ENCODE results near the gene KIF21A. TPM values are rescaled to one million over a fixed set of nuclear protein-coding genes. Genes with fewer than 3 reads are reported as not detected.

Gene KIF21A
- polyA plus RNA-seq, 5 donors = 10.1 to 16.2 (median 15.8) TPM

DNA sequence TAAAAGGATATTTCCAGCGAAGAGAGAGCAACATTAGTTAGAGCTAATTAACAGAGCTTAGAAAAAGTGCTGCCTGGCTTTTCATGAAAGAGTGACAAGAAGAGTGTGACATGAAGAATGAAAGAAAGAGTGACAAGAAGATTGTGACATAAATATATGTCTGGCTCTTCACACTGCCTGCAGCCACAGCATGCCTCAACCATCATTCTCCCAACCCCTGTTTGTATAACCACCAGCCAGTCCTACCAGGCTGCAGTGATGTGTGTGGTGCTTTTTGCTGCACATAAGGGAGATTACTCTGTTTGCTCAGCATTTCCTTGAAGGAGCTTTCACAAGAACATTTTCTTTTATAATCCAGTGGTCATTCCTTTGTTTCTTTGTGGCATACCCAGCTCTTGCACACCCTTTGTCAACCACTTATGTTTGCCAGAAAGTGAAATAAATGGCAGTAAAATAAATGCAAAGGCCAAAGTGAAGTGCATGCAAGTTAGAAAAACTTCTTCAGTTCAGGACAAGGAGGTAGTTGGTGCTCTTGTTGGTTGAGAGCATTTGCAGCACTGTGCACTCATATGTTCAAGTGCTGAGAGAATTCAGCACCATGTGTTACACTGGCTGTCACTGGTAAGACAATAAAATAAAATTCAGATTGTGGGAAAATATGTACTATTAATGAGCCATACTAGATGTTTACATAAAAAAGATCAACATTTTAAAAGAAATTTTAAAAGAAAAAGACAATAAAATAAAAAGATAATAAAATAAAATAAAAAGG, 50.6 kb downstream of the KIF21A start:
- no peak for DNase-seq

DNA sequence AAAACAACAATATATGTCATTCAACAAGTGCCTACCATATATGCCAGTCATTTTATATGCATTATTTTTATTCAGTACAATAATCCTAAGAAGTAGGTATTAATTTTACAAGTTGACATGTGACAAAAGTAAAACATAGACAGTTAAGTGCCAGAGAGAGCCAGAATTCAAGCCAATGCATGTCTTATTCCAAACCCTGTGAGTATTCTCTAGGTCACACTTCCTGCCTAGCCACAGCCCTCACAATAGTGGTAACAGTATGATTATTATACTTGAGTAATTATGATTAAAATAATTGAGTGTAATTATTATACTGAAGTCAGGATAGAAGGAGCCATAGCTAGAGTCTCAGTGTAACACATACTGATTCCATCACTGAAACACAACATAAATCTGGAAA, 52.2 kb downstream of the KIF21A start:
- DNase-seq = no peak

DNA sequence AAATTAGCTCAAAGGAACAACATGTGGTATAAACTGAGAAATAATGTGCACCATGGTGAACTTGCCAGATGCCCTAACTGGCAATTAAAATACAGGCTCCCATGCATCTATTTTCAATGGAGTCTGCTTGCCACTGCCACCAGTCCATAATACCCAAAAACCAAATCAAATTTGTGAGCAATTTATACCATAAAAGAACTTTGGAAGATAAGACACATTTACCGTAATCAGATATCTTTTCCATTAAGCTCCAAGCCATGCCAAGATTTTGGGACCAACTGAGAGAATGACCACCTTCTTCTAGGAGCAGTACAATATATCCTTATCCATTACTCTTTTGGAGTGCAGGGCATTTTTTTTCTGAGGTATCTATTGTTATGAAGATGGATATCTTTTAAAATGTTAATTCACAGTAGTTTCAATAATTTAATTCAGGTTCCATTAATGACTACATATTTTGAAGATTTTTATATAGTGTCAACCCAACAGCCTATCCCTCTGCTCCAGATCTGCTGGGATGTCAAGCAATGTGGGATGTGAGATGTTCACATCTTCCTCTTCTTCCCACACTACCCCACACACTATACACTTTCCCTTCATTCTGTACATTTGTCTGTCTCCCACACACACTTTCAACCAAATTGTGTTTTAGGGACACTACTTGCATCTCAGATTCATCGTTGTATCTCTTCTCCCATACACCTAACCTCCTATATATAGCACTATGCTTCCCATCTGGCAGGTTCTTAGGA, 53.3 kb downstream of the KIF21A start:
- DNase-seq = no peak

DNA sequence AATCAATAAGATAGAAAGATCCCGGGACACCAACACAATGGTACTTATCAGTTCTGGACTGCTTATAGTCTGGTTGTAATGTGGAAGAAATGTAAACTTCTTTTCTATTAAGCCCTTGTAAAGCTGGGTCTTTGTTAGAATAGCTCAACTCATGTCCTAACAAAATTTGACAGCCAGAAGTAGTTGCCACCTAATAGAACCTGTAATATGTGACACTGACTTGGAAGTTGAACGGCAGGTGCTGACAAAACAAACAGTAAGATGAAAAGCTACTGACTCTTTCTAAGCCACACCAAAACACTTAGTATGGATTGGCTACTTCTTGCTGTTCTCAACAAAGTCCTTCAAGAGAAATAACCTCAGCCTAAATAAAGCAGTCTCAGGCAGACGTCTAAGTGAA, 56.6 kb downstream of the KIF21A start:
- DNase-seq = no peak

DNA sequence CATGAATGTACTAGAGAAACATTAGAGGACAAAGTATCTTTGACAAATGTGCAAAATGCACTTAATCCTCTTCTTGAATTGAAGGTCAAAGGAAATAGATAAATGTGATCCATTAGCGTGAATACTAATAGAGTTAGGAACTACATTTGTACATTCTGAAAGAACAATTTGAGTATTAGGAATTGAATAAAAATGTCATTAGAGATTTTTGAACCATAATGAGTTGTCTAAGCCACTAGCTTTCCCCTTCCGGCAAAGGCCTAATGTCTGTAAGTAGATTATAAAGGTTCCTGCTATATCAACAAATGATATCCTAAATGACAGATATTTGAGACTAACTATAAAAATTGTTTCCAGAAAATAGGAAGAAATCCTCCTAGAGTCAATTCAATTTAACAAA, 59.8 kb downstream of the KIF21A start:
- no peak for DNase-seq

DNA sequence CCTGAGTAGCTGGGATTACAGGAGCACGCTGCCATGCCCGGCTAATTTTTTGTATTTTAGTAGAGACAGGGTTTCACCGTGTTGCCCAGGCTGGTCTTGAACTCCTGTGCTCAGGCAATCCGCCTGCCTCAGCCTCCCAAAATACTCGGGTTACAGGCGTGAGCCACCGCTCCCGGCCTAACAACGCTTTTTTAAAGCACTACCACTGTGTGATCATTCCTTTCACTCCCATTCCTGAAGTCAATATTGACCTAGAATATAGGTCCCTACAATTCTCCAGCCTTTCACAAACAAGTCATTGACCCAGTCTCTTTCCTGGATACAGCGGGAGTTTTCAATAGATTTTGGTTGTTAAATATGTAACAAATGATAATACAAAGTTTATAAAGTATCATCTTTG, 62.8 kb downstream of the KIF21A start:
- DNase-seq = no peak

DNA sequence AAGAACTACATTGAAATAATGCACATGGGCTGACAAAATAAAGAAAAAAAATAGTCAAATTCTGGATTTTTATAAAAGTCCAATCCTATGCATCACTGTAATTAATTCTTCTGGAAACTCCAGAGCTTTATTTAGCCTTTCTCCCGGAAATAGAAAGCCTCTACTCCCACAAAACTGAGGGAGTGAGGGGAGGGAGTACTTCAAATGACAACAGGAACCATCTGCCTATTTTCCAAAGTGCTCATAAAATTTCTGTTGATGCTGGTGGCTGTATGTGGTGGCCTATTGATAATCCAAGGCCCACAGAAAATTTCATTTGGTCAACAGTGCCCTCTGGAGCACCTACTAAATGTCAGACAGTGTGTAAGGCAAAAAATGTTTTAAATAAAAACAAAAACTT, 64.6 kb downstream of the KIF21A start:
- no peak for DNase-seq

DNA sequence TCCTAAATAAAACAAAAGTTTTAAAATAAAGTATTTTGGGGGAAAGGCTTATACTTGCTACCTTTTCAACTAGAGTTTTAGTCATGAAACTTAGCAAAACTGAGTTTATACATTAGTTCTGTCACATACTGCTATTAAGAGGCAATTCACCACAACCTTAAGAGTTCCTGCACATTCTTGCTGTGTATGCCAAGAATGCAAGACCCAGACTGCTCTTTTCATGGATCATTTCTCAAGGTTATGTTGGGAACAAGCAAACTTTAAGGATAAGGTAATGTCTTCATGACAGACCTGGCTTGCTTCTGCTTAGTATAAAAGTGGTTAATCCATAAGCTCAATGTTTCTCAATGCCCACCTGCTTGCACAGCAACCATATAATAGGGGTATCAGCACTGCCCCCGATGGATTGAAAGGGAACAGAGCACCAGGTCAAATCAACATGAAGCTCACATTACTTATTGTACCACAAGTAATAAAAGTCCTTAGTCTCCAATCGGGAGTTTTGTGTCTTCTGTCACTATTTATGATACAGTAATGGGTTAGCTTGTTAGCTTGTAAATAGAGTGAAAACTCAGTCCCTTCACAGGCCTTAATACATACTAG, 67.6 kb downstream of the KIF21A start:
- no peak for DNase-seq

DNA sequence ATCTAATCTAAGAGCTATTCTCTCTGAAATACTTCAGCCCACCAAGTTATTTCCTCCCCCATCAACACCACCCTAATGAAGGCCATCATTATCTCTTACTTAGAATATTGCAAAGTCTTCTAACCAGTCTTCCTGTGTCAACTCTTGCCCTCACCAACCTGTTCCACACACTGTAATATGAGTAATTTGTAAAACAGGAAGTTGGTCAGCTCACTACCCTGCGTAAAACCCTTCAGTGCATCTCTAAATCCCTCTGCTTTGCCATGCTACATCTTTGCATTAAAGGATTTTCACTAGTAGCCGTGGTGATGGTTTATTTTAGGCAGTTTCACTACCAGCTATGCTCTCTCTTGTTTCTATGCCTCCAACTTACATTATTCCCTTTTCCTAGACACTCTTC, 70.0 kb downstream of the KIF21A start:
- DNase-seq = no peak

DNA sequence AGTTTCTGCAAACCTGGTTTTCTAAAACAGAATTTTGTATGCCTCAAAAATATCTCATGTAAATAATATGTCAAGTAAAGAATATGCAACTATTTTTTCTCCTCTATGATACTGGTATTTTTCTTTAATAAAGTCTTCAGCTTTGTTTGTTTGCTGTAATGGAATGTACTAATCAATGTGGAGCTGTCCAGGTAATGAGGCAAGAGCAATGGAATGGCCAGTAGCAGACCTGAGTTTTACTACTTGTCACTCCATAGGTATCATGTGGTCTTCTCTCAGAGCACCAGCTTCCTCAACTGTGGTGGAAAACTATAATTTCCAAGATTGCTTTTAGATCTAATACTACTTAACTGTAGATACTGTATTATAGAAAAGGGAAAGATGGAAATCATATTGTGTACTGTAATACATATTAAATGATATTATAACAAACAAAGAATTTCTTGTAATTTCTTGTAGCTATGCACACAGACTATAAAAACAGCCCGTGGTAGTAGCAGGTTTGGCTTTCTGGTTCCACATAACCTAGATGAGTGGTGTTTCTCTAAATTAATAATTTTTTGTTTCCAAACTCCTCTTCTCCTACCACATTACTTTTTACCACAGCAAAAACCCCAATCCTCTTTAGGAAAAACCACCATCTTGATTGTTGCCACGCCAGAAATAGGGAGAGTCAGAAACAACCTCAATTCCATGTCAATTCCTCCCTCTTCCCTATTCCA, 70.6 kb downstream of the KIF21A start:
- no peak for DNase-seq

DNA sequence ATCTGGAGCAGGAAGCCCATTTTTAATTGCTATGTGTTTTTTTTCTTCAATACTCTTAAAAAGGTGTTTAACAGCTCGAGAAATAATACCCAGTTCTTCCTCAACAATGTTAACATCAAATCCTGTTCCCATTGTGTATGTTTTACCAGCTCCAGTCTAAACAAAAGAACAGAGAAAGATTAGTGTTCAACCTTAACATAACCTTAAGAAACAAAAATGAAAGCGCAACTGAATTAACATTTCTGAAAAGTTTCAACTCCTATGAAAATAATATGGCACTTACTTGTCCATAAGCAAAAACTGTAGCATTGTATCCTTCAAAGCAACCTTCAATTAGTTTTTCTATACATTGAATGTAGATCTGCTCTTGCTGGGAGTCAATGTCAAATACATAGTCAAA, 73.2 kb downstream of the KIF21A start:
- DNase-seq = no peak

DNA sequence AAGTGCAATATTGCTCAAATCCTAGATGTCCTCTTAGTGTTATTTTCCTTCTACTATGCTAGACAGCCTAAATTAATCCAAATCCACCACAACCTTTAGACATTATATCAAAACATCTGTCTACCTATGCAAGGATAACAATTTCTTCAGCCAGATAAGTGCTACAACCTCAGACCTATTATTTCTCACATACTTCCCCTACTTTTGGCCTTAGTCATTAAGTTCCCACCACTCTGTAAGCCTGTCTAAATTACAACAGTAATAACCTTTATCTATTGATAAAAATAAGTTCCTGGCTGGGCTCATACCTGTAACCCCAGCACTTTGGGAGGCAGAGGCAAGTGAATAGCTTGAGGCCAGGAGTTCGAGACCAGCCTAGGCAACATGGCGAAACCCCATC, 74.0 kb downstream of the KIF21A start:
- no peak for DNase-seq

DNA sequence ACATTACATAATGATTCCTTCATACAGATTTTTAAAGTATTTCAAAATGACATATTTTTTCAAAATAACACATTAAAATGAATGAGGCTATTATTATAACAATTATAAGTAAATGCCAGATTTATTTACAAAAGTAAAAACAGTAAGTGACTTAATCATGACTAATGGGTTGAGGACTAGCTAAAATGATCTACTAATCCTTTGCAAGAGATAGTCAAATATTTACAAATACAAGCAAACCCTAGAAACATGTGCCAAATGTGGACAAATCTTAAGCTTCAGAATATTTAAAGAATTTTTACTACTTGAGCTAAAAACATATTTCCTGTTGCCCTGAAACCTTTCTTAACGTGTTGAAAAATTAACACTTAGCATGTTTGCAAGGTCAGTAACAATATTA, 74.8 kb downstream of the KIF21A start:
- DNase-seq = no peak

DNA sequence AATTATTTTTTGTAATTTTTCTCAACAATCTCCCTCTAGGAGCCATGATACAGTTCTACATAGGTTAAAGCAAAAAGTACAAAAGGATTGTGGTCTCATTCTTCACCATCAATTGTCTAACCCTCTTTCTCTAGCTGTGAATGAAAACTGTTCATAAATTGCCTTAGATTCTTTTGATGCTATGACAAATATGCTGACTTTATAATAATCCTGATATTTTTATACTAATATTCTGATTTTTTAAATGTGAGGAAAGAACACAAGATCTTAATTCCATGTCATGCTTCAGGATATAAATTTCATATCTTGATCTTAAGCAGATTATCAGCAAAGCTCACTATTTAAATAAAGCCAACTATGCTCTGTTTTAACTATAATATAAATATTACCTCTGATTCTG, 75.4 kb downstream of the KIF21A start:
- no peak for DNase-seq

DNA sequence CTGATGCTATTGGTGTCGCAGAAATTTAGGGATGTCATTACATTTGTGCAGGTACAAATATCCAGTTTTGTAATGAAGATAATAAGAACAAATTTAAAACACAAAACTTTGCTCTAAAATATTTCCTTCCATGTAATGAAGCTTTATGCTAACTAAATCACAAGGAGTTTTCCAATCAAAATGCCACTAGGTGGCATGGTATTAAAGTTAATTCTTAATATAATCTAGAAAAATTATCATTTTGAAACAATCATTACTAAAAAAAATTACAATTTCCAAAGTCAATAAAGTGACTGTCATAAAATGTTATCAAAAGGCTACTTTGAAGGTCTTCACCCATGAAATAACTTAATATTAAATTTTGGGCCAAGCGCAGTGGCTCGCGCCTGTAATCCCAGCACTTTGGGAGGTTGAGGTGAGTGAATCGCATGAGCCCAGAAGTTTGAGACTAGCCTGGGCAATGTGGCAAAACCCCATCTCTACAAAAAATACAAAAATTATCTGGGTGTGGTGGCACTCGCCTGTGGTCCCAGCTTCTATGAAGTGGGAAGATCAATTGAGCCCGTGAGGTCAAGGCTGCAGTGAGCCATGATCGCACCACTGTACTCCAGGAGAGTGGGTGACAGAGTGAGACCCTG, 77.4 kb downstream of the KIF21A start:
- no peak for DNase-seq

DNA sequence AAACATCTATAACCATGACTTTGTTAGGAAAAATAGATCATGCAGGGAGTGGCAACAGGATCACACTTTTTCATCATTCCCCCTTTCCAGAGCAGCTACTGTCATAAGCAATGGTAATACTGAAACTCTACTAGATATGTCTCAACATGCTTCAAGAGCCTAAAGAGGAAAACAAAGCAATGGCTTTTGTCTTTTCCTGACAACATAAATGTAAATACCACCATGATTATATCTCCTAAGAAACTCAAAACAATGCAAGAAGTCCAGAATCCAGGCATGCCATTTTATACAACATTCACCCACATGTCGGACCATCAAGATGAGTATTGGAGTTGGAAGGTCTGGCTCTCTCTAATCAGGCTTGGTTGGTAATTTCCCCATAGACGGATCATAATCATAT, 78.7 kb downstream of the KIF21A start:
- DNase-seq = no peak

DNA sequence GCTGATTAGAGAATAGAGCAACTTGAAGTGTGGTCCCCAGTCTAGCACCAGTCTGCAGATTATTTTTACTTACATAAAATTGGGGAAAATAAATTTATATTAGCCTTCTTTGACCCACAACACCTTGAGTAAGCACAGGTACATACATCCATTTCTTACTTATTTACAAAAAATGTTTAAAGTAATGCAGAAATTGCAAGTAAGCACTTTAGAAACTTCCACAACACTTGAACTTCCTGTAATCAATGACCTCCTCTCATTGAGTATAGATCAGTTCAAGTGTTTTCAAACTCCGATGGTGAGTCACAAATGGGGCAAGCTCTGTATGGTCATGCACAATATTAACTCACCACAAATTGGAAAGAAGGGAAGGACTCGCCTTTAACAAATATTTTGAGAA, 83.3 kb downstream of the KIF21A start:
- DNase-seq = no peak

DNA sequence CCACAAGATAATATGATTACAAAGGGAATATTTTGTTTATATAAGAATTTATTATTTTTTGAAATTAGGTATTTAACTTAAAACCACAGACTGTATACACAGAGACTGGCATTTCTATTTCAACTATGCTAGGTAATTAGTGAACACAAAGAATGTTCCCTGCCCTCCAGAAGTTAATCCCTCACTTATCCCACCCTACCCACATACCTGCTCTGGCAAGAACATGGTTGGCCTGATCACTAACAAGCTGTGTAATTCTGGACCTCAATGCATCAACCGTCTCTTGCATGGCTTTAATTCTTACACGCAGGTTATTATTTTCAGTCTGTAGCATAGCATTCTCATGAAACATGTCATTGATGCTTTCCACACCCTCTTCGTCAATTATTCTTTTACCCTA, 85.9 kb downstream of the KIF21A start:
- no peak for DNase-seq

DNA sequence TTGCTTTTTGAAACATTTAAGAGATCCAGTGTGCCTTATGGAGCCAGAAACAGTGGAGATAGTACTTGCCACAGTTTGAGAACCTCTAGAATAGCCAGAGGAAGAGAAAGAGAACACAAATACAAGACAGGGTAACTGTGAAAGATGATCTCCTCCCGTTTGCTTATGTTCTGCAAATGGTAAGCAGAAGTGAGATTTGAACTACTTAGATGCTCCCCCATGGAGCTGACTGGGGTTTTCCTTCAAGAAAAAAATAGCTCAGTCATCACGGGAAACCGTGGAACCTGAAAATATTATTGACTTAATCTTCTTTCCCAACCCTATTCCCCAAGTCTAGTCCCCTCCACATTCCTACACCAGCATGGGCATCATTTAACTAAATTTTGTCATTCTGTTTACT, 87.1 kb downstream of the KIF21A start:
- DNase-seq = no peak

DNA sequence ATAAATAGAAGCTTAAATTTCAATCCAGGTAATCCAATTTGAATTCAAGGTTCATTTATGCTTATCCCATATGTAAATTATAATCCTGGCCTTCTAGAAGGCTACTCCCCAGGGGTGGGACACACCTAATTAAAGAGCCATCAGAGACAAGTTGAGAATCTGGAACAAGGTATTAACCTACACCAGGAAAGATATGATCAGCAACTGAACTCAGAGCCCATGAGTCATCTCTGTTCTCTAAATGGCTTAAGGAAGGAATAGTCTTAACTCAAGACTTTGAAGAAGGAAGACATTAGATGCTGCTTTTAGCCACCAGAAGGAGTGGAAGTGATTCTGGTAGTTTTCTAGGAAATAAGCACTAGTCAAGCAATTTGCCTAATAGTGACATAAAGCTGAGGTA, 88.0 kb downstream of the KIF21A start:
- no peak for DNase-seq

DNA sequence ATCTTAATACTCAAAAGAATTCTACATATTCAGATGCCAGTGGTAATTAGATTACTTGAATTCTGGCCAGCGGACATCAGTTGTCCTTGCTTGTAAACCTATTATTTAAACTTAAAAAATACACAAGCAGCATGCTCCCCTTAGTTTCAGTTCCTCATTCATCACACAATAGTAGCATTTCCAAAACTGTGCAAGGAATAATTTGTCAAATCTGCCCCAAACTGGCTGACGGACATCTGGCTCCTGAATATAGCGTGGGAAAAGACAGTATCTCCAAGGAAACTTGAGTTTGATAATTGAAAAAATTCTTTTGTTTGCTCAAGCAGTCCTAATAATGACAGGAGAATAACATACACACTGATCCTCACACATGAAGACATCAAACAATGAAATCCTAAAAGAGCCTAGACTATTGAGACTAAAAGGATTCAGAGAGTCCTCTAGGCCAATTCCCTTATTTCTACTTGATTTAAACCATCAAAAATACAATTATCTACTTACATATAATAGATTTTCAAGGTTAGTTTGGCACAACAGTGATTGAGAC, 90.4 kb downstream of the KIF21A start:
- DNase-seq = no peak

DNA sequence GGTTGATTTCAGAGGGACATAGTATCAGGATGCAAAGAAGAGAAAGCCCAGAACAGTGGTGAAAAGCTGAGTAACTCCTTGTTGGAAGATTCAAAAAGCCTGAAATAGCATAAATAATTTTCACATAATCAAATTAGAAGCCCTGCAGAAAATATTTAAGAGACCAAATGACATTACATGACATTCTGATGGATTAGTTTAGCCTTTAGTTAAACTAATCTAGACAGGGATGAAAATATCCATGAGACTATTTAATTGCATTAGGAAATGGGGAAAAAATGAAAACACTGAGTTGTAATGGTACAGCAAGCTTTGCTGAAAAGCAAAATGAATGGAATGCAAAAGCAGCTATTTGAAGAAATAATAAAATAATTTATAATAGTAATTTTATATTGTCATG, 91.8 kb downstream of the KIF21A start:
- no peak for DNase-seq

Data from right lung (tissue), 5 donors.